ENCODE measurements around the gene MED14.

The MED14 gene

DNA sequence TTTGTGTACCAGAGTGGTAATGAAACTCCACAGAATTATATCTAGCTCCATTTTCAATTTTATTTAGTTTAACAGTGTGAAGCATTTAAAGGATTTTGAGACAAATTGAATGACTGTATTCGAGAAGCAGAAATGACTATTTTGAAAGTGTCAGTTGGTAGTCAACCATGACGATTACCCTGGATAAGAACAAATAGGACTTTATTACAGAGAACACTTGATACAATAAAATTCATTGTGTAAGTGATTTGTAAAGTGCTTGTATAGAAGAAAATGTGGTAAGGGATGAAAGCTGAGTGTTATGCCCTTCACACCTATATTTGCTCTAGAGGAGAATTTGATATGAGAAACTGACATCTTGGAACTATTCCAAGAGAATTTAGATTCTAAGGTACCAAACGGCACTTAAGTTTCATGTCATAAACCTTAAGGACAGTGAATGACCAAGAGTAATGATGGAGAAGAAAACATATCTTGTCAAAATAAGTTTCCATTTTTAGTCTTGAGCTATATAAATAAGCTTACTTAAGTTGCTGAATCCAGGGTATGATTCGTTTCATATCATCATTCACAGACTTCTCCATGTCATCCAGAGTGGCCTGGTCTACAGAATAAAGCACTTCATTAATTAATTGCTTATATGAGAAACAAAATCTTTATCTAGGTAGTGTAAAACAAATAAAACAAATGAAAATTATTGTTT is 34.6 kb downstream of the MED14 start:
- no peak overlapping the region for H3K27ac ChIP-seq
- TF ChIP-seq, protein P1, sequence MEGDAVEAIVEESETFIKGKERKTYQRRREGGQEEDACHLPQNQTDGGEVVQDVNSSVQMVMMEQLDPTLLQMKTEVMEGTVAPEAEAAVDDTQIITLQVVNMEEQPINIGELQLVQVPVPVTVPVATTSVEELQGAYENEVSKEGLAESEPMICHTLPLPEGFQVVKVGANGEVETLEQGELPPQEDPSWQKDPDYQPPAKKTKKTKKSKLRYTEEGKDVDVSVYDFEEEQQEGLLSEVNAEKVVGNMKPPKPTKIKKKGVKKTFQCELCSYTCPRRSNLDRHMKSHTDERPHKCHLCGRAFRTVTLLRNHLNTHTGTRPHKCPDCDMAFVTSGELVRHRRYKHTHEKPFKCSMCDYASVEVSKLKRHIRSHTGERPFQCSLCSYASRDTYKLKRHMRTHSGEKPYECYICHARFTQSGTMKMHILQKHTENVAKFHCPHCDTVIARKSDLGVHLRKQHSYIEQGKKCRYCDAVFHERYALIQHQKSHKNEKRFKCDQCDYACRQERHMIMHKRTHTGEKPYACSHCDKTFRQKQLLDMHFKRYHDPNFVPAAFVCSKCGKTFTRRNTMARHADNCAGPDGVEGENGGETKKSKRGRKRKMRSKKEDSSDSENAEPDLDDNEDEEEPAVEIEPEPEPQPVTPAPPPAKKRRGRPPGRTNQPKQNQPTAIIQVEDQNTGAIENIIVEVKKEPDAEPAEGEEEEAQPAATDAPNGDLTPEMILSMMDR (IDR thresholded peaks at IDR 0.05) = no peak
- H3K4me3 ChIP-seq (ENCODE audit: low read depth in 1 of 2, low read length in 1 of 2) = no peak overlapping the region
- no peaks in the 10 kb centered on the region for H3K4me1 ChIP-seq (ENCODE audit: control insufficient read depth in 1 of 2, insufficient read depth in 1 of 2, low read depth in 1 of 2, low read length in 1 of 2)
- peaks cover 16% of the 10 kb centered on the region for H3K36me3 ChIP-seq
- H3K9me3 ChIP-seq = no peaks in the 10 kb centered on the region
- no peaks in the 10 kb centered on the region for H3K27me3 ChIP-seq

DNA sequence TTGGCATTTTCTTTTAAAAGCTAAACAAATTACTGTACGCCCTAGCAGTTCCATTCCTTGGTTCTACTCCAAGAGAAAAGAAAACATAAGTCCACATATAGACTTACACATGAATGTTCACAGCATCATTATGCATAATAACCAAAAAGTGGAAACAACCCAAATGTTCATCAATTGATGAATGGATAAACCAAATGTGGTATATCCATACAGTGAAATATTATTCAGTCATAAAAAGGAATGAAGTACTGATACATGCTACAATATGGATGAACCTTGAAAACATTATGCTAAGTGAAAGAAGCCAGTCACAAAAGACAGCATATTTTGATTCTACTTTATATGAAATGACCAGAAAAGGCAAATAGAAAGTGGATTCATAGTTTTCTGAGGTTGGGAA is 36.5 kb downstream of the MED14 start:
- Histone ChIP-seq H3K4me3 (ENCODE audit: low read depth in 1 of 2, low read length in 1 of 2) (no peak overlapping the region), H3K27ac (no peak overlapping the region), H3K27me3 (no peaks in the 10 kb centered on the region), H3K9me3 (no peaks in the 10 kb centered on the region), H3K36me3 (peaks cover 28% of the 10 kb centered on the region), H3K4me1 (ENCODE audit: control insufficient read depth in 1 of 2, insufficient read depth in 1 of 2, low read depth in 1 of 2, low read length in 1 of 2) (no peaks in the 10 kb centered on the region)
- TF ChIP-seq, protein P1 (IDR thresholded peaks at IDR 0.05) = no peak

DNA sequence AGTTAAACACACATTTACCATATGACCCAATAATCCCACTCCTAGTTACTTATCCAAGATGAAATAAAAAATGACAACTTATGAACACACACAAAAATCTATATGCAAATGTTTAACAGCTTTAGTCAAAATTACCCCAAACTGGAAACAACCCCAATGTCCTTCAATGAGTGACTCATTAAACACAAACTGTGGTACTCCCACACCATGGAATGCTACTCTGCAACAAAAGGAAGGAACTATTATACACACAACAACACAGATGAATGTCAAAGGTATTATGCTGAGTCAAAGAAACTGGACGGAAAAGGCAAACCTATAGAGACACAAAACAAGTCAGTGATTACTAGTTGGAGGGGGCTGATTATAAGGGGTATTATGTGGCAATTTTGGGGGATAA is 40.5 kb downstream of the MED14 start:
- Histone ChIP-seq H3K4me3 (ENCODE audit: low read depth in 1 of 2, low read length in 1 of 2) (no peak overlapping the region), H3K9me3 (no peaks in the 10 kb centered on the region), H3K27ac (no peak overlapping the region), H3K27me3 (no peaks in the 10 kb centered on the region), H3K36me3 (peaks cover 46% of the 10 kb centered on the region), H3K4me1 (ENCODE audit: control insufficient read depth in 1 of 2, insufficient read depth in 1 of 2, low read depth in 1 of 2, low read length in 1 of 2) (no peaks in the 10 kb centered on the region)
- TF ChIP-seq, protein P1 (IDR thresholded peaks at IDR 0.05) = no peak

- TF ChIP-seq, protein P1 (IDR thresholded peaks at IDR 0.05) = no peak
- H3K4me1 ChIP-seq (ENCODE audit: control insufficient read depth in 1 of 2, insufficient read depth in 1 of 2, low read depth in 1 of 2, low read length in 1 of 2) = no peaks in the 10 kb centered on the region
- H3K27ac ChIP-seq = no peak overlapping the region
- H3K9me3 ChIP-seq = no peaks in the 10 kb centered on the region
- H3K27me3 ChIP-seq = no peaks in the 10 kb centered on the region
- H3K36me3 ChIP-seq = peaks cover 47% of the 10 kb centered on the region
- no peak overlapping the region for H3K4me3 ChIP-seq (ENCODE audit: low read depth in 1 of 2, low read length in 1 of 2)
These were observed 46.4 kb downstream of the MED14 start for GRCh38 chrX:40688929-40689328.

DNA sequence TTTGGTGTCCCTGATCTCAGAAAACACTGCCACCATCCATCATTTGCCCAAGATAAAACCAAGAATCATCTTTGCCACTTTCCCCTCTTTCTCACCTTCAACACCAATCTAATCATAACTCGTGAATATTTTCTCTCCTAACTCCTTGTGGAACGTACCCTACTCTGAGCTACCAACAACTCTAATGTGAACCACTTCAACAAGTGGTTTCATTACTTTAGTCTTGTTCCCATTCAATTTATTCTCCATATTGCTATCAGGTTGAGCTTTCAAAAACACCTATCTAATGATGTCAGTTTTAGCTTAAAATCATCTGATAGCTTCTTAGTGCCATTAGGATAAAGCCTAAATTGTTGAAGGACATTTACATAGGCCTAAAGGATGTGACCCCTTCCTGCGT is 48.2 kb downstream of the MED14 start:
- no peaks in the 10 kb centered on the region for H3K4me1 ChIP-seq (ENCODE audit: control insufficient read depth in 1 of 2, insufficient read depth in 1 of 2, low read depth in 1 of 2, low read length in 1 of 2)
- no peaks in the 10 kb centered on the region for H3K9me3 ChIP-seq
- H3K27ac ChIP-seq = no peak overlapping the region
- H3K36me3 ChIP-seq = peaks cover 41% of the 10 kb centered on the region
- TF ChIP-seq, protein P1 (IDR thresholded peaks at IDR 0.05) = no peak
- no peak overlapping the region for H3K4me3 ChIP-seq (ENCODE audit: low read depth in 1 of 2, low read length in 1 of 2)
- H3K27me3 ChIP-seq = no peaks in the 10 kb centered on the region
